Measurements from ENCODE around the gene MGAT4C.
"Not testable (repeated sequence)": the region's sequence is repeated elsewhere in the genome, so short reads cannot be mapped to it uniquely, and the experiment has no call there.

The MGAT4C gene

GRCh38 chr12:86134561-86134960 is 121.6 kb downstream of the MGAT4C start:
- DNase-seq (ENCODE audit: low spot score): no peak

GRCh38 chr12:86126900-86127299 is 129.3 kb downstream of the MGAT4C start:
- DNase-seq (ENCODE audit: low spot score): not testable (repeated sequence)

GRCh38 chr12:86122846-86123468 is 133.2 kb downstream of the MGAT4C start:
- DNase-seq (ENCODE audit: low spot score): no peak

- no peak for DNase-seq (ENCODE audit: low spot score)
Observed at GRCh38 chr12:86118161-86118560, 138.0 kb downstream of the MGAT4C start.

- DNase-seq (ENCODE audit: low spot score): no peak
Observed at GRCh38 chr12:86117711-86118110, 138.5 kb downstream of the MGAT4C start.

GRCh38 chr12:86104087-86104486 is 152.1 kb downstream of the MGAT4C start:
- DNase-seq (ENCODE audit: low spot score): no peak

- DNase-seq (ENCODE audit: low spot score): no peak
Observed at GRCh38 chr12:86097161-86097560, 159.0 kb downstream of the MGAT4C start.

- DNase-seq (ENCODE audit: low spot score): no peak
Observed at GRCh38 chr12:86091681-86092080, 164.5 kb downstream of the MGAT4C start.

GRCh38 chr12:86081843-86082242 is 174.3 kb downstream of the MGAT4C start:
- DNase-seq (ENCODE audit: low spot score): no peak

- DNase-seq (ENCODE audit: low spot score): not testable (repeated sequence)
Observed at GRCh38 chr12:86059052-86059451, 197.1 kb downstream of the MGAT4C start.

GRCh38 chr12:86057092-86057845 is 198.9 kb downstream of the MGAT4C start:
- no peak for DNase-seq (ENCODE audit: low spot score)

GRCh38 chr12:86052921-86053320 is 203.3 kb downstream of the MGAT4C start:
- no peak for DNase-seq (ENCODE audit: low spot score)

- no peak for DNase-seq (ENCODE audit: low spot score)
Observed at GRCh38 chr12:86050010-86050409, 206.2 kb downstream of the MGAT4C start.

- DNase-seq (ENCODE audit: low spot score): no peak
Observed at GRCh38 chr12:86044396-86044795, 211.8 kb downstream of the MGAT4C start.

GRCh38 chr12:86042062-86042461 is 214.1 kb downstream of the MGAT4C start:
- no peak for DNase-seq (ENCODE audit: low spot score)

- no peak for DNase-seq (ENCODE audit: low spot score)
Observed at GRCh38 chr12:86018361-86018760, 237.8 kb downstream of the MGAT4C start.

GRCh38 chr12:86015026-86015425 is 241.2 kb downstream of the MGAT4C start:
- DNase-seq (ENCODE audit: low spot score): no peak

GRCh38 chr12:86006727-86007126 is 249.5 kb downstream of the MGAT4C start:
- no peak for DNase-seq (ENCODE audit: low spot score)

GRCh38 chr12:85998074-85998473 is 258.1 kb downstream of the MGAT4C start:
- no peak for DNase-seq (ENCODE audit: low spot score)

GRCh38 chr12:85996280-85996679 is 259.9 kb downstream of the MGAT4C start:
- DNase-seq (ENCODE audit: low spot score): no peak

GRCh38 chr12:85993746-85994145 is 262.4 kb downstream of the MGAT4C start:
- no peak for DNase-seq (ENCODE audit: low spot score)

- no peak for DNase-seq (ENCODE audit: low spot score)
Observed at GRCh38 chr12:85985996-85986395, 270.2 kb downstream of the MGAT4C start.

- DNase-seq (ENCODE audit: low spot score): no peak
Observed at GRCh38 chr12:85983601-85984000, 272.6 kb downstream of the MGAT4C start.

- no peak for DNase-seq (ENCODE audit: low spot score)
Observed at GRCh38 chr12:85979641-85980040, 276.6 kb downstream of the MGAT4C start.
